ENCODE results near the gene RAPGEF4.

RAPGEF4 gene

DNA sequence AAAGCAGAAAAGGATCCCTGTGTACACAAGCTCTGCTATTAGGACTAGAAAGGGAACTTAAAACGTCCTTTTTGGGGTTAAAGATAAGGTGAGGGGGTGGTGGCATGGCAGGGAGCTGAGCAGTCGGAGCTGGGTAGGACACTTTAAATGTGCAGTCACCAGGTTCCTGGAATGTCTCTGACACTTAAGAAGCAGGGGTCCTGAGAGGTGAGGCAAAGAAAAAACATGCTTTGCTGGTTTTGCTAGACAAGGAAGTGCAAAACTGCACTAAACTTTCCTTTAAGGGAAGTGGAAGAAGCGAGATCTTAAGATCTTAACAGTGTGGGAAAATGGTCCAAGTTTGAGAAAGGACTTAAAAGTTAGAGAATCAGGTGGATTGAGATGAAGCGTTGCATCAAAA lies 240.5 kb downstream of the RAPGEF4 start:
- no peak for DNase-seq

DNA sequence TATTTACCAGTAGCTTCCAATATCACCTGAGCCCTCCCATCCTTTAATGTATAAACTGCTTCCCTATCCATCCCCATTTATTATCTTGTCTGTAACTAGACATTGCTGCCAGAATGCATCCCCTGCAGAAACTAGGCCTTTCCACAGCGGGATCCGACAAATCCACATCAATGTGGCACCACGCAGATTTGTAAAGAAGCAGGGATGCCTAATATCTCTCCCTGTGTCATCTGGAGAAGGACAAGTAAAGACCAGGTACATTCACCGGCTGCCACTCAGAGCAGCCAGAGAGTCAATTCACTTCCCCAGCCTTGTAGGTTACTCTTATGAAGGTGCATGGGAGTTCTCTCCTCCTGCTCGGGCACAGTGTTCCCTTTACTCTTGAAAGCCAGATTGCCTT lies 241.2 kb downstream of the RAPGEF4 start:
- DNase-seq = no peak

DNA sequence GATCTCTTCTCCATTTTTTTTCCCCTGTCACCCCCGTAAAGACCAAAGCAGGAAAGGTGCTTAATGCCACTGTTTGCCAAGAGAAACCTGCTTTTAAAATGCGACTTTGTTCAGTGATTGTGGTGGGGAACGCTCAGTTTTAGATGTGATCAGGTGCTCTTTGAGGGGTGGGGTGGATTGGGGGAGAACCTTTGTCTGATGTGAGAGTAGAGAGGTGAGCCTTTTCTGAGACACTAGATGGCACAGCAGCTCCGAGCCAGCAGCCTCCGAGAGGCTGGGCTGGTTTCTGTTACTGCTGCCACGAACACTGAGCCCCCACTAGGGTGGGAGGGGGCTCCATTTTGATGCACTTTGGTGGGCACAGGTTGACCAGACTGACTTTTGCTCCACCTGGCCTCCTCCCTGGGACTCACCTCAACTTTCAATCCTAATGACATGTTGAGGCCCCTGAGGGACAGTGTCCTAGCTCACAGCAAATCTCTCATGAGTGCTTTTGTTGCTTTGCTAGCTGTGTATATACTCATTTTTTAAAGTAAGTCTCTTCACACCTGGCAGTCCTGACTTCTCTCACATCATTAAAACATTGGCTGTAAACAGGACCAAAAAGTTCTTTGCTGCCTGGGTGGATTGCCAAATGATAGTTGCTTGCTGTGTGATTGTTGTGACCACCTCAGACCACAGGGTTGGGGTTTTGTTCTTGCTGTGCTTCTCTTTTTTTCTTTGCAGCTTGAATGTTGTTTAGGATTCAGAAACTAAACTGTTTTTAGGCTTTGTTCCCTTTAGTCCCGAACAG lies 241.8 kb downstream of the RAPGEF4 start:
- no peak for DNase-seq

DNA sequence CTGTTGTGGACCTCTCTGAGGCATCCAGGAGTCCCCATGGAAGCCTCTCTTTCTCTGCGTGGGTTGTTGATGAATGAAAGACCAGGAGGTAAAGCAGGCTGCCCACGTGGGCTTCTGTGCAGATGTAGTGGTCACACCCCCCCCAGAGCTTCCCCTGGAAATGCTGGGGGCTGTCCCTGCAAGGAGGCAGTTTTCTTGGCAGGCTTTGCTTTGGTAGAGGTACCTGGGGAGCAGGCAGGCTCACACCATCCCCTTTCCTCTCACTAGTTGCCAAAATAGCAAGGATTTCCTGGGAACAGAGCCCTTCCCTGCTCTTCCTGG lies 242.4 kb downstream of the RAPGEF4 start:
- DNase-seq = no peak

DNA sequence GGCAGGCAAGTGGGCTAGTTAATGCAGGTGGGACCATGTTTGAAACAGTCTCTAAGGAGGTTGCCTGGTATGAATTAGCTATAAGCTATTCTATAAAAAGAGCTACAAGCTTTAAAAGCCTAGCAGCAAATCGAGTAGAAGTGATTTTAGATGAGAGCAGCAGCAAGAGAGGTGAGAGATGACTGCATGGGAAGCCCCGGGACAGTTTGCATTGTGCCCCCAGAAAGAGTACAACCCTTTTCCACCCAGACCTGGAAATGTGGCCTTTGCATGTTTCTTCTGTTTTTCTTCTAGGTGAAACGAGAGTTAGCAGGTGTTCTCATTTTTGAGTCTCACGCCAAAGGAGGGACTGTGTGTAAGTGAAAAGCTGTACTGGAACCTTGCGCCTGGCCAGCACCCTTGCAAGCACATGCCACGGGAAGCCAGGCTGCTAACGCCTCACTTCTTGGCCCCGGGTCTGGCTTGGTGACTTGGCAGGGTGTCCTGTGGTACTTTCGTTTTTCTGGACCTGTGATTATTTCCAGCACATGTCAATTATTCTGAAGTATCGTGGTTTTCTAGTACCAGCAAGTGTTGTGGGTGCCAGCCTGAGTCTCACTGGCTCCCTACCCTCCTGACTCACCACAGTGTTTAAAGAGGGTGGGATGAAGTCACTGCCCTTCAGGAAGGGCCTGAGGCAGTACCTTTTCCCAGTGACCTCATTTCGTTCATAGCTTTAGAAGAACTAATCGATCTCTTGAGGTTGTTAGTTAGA lies 249.7 kb downstream of the RAPGEF4 start:
- no peak for DNase-seq

DNA sequence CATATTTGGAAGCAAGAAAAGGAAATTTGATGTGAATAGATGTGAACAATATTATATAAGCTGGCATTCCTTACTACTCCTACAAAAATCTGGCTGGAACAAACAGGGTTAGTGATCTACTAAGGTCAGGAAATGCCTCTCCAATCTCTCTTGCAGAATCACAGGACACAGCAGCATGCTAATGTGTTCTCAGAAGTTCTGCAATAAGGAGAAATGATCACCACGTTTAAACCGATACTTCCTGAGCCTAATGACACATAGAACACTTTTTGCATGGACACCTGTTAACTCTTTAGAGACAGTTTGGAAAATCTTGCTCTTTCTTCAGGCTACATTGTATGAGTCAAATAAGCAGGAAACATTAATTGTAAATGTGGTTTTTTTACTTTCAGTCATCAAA lies 250.4 kb downstream of the RAPGEF4 start:
- DNase-seq = no peak

DNA sequence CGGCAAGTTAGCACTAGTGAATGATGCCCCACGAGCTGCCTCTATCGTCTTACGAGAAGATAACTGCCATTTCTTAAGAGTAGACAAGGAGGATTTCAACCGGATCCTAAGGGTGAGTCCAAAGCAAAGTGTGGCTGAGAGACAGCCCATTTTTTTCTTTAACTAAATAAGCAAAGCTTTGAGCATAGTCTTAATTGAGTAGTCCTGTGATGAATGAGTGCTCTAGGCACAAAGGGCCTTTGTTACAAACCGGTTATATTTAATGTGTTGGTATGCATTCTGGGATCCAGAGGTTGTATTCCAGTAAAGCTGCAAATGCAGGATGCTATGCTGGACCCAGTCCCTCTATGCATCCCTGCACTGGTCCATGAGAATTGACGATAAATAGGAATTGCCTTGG lies 253.1 kb downstream of the RAPGEF4 start:
- no peak for DNase-seq

DNA sequence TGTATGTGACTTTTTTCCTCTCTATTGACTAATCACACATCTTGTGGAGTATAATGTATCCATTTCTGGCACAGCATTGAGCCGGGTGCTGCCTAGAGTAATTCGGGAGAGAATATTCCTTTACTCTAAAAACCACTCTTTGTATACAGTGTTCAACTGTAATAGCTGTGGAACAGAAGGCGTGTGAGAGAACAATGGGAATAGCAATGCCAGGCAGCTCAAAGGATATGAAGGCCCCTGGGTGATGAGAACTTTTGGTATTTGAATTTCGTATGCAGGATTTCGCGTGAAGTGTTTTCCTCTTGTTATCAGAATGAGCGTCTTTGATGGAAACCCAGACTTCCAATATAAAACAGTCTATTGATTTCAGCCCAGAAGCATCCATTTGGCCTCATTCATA lies 255.4 kb downstream of the RAPGEF4 start:
- DNase-seq = no peak

DNA sequence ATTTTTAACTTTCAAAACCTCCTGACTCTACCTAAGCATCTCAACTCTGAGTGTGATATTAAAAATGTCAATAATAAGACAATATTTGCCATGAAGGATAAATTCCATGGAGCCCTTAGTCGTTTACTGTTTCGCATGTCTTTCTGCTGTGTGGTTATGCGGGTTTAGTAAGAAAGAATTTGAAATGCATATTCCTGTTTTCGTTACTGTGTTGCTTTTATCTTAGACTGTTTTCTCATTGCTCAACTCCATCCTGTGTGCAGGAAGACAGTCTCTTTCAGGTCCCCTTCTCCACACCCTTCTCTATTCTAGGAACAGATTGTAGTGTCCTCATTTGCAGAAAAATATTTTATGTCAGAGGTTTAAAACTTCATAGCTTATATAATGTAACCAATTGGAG lies 257.5 kb downstream of the RAPGEF4 start:
- no peak for DNase-seq

DNA sequence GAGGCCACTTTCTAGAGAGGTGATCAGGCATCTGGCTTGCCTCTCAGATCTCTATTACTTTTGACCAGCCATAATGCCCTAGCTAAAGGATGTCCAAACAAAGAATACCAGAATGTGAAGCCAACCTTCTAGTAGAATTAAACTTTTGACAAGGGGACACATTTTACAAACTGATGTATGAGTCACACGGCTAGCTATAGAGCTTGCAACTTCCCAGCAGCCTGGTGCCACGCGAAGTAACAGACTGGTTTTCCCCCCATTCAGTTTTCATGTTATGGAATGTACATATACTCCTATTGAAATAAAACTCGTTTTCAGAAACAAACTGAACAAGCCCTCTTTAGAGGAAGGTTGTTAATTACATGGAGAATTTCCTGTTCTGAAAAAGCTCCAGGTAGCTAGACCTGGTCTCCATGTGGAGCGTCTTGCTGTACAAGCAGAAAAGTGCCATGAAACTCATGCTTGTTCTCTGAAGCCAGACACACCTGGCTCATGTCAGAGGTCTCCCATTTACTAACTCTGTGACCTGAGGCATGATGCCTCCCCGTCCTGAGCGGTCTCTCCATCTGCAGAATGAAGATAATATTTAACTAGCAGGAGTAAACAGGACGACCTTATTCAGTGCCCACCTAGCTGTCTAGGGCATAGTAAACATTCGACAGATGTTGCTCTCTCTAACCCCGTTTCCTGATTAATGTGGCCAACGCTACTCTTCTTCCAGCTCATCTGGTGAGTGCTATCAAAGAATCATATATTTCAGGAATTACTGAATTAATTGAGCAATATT lies 258.5 kb downstream of the RAPGEF4 start:
- no peak for DNase-seq

DNA sequence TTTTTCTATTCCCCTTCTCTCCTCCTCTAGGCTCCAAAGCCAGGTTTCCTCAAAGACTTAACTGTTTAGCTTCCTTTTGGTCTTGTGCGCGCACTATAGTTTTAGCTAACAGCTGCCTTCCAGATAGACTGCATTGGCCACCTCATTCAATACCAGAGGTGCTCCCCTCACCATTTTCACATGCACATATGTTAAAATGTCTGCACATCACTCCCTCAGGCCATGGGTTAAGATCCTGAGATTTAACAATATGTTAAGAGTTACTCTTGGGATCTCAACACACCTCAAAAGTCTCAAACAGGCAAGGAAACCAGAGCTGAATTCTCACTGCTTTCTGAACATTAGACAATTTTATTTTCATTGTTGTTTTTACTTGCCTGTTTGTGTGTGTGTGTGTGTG lies 259.2 kb downstream of the RAPGEF4 start:
- no peak for DNase-seq

DNA sequence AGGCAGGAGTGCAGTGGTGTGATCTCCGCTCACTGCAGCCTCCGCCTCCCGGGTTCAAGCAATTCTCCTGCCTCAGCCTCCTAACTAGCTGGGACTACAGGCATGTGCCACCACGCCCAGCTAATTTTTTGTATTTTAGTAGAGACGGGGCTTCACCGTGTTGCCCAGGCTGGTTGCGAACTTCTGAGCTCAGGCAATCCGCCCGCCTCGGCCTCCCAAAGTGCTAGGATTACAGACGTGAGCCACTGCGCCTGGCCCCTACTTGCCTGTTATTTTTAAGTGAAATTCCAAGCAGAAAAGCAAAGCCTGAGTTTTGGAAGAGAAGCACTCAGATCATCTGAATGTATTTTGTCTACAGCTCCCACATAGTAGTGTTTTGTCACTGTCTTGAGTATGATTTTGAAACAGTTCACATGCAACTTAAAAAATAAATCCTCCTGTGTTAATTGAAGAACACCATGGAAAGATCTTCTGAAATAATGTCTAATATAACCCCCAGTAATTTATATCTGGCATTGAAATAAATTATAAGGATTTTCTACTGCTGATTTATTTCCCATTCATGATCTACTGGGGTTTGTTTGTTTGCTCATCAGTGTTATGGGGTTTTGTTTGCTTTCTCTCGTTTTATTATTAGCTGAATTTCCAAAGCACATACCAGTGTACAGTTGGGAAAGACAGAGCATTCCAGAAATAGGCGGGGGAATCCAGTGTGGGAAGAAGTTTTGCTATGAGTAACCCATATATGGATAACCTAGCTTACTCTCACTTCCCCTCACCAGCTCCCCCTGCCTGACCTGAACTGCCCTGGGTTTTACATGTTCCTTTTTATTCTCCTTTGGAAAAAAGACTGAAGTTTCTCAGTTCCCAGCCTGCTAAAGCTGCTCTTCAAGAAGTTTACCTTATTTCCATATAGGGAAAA lies 259.9 kb downstream of the RAPGEF4 start:
- DNase-seq = no peak

DNA sequence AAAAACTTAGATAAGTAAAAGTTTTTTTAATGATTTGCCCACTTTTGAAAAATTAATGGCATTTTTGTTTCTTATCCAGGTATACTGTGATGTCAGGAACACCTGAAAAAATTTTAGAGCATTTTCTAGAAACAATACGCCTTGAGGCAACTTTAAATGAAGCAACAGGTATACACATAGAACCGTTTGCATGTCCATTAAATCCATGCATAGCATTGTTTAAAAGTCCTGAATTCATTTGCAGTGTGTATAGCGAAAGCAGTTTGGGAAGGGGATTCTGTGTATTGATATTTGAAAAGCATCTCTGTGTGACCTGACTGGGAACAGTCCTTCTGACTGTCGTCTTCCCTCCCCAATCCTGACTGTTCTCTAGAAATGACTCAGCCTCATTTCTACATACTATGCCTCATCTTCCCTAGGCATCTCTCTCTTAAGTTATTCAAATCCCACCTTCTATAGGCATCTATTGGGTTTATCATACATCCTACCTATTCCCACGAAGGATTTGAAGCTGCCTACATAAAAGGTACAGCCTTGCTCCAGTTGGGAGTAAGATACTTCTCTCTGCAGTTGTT lies 260.8 kb downstream of the RAPGEF4 start:
- no peak for DNase-seq

DNA sequence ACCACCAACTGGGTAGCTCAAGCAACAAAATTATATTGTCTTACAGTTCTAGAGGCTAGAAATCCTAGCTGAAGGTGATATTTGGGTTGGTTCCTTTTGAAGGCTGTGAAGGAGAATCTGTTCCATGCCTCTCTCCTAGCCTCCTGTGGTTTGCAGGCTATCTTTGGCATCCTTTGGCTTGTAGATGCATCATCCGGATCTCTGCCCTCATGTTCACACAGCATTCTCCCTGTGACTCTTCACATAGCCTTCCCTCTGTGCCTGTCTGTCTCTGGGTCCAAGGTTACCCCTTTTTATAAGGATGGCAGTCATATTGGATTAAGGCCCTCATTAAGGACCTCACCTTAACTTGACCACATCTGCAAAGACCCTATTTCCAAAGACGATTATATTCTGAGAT lies 261.4 kb downstream of the RAPGEF4 start:
- DNase-seq = no peak

DNA sequence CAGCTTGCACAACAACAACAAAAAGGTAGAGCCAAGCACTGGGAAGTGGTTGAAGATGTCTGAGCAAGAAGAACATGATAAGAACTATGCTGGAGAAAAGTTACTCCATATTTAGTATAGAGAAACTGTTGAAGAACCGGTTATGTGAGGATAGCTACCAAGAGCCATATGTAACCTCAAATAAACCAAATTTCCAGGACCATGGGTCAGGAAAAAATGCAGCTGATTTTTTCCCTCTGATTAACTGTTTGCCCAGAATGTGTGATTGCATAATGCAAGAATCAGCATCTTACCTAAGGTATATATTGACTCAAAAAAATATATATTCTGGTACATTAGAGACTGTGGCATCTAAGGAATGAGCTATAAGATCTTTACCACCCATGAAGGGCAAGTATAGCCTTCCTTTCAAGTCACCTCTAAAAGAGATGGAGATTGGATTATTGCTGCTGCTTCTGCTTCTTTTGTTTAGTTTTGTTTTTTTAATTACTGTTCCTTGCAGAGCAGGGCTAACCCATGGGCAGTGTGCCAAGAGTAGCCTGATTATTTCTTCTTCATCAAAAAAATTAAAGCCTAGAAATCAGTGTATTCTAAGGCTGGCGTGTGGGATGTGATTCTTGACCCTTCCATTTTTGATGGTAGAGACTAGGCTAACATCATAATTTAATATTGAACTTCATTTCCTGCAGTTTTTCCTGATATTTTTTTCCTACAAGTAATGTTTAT lies 263.1 kb downstream of the RAPGEF4 start:
- no peak for DNase-seq

DNA sequence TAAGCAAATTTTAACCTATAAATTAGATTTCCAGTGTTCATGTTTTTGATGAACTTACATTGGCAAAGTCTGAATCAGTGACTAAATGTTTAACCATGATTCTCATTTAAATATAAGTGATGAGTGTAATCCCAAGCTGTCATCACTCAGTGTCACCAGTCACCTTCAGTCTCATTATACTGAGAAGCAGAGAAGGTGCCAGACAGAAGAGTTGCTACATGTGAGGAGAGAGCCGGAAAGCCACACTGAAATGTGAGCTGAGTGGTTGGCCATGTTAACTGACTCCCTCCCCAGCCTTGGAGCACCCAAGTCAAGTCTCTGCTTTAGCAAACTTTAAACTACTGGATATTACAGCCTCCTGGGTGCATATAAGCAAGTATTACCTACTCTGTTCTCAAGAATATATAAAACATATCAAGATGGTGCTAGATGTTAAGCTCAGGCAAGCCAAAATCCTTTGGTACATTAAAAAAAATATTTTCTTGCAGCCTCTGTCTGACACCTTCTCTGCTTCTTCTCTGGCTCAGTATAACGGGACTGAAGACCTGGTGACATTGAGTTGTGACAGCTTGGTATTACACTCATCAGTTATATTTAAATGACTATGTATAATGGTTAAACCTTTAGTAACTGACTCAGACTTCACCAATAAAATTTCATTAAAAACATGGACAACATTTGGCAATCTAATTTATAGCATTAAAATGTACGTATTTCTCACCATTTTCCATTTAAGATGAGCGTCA lies 264.2 kb downstream of the RAPGEF4 start:
- DNase-seq = no peak

DNA sequence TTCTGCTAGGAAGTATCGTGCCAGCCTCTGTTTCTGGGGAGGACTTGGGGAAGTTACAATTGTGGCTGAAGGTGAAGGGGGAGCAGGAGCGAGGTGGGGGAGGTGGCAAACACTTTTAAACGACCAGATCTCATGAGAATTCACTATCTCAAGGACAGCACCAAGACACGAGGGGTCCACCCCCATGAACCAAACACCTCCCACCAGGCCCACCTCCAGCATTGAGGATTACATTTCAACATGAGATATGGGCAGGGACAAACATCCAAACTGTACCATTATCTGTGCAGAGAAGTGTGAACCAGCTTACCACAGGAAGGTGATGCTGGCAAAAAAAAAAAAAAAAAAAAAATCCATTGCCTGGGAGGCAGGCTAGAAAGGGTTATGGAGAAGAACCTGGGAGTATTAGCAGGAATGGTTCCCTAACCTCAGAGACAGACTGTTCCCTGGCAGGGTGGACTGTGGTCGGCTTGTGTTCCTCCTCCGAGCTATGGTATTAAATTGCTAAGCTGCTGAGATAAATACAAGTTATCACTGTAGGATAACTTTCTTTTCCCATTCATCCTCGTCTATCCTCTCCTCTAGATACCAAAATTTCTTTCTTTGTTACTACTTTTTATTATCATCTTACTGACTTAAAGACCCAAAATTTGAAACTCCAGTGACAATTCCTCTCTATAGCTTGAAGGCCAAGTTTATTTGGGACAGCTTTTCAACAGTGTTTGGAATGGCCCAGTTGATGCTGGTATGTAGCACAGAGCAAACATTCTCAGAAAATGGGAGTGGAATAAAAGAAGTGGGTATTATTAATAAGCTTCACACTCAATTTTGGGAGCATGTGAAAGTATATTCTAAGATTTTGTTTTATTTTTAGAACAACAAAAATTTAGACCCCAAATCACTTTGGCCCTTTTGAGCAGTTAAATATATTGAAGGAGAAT lies 266.3 kb downstream of the RAPGEF4 start:
- DNase-seq = no peak

DNA sequence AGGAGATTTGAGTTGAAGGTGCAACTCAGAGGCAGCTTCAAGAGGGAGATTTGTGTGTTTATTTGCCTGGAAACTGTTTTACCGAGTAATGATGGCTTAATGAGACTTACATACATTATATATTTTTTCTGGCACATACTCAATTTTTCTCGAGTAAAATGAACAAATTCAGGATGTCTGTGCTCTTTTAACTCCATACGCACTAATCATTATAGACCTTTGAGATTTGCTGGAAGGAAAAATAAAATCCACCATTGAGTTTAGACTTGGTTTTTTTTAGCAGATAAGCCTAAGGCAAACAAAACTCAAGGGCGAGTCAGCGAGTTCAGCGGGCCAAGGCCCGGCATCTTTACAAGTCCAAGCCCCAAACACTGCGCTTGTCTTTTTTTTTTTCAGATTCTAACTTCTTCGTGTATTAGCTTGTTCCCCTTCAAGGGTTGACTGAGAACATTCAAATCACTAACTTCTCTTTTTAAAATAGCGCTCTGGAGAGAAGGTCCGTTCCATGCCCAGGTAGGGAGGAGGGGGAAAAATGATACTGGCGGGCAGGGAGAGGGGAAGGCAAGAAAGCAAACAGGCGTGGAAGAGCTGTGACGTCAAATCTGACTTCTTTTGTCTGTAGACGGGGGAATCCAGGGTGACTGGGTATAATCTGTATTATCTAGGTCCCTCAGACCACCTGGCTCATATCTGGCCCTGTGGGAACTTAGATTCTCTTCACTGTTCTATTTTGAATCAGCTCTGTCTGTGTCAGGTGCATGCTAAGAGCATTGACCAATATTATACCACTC lies 267.3 kb downstream of the RAPGEF4 start:
- DNase-seq = no peak

DNA sequence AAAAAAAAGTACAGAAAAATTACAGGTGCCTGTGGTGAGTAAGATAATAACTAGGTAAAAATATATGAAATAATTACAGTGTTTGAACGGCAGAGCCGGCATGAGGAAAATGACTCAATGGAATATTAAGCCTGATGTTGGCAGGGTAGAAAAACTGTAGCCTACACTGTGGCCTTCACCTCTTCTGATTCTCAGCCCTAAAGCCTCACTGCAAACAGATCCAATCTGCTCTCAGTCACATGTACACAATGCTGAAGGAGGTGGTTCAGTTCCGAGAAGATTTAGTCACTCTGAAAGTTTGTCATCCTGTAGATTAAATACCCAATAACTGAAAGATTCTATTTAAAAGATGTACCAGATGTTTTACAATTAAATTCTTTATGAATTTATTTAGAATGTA lies 273.1 kb downstream of the RAPGEF4 start:
- DNase-seq = no peak
